Right renal pelvis (tissue), 4 donors: ENCODE results near the gene WIPI1. TPM values are rescaled to one million over a fixed set of nuclear protein-coding genes. Genes with fewer than 3 reads are reported as not detected.
"Not testable (repeated sequence)": the region's sequence is repeated elsewhere in the genome, so short reads cannot be mapped to it uniquely, and the experiment has no call there.

ENCODE experiments used
- DNase-seq, 4 donors: peaks; one replicate each; pipeline ENCODE4 v3.0.0-alpha.2; 2013; ENCODE audit warnings: low read depth in 4 of 4, low spot score in 3 of 4, missing footprints in 1 of 4
- polyA plus RNA-seq, 4 donors: library from polyadenylated mRNA; unstranded; fragments of 120-200 nt; gene quantifications; one replicate each; pipeline ENCODE4 v1.2.1, GENCODE V29; 2013; ENCODE audit not compliant: insufficient read length in 4 of 4

Gene WIPI1
- polyA plus RNA-seq, 4 donors = 21.1 to 26.4 (median 23.1) TPM

DNA sequence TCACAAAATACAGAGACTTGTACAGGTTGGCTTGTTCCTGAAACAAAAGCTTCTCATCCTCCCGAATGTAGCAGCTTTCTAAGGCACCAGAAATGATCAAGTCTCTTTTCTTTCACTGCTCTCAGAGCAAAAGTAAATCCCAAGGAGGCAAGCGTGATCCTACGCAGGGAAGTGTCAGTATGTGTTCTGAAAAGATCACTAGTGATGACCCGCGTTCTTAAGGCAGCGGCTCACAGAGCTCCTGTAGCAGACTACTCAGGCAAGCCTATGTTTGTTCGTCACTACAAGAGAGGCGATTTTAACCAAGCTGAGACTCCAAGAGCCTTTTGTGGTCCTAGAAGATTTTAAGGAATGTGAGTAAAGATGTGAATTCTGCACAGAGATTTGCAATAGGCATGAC lies 34.5 kb downstream of the WIPI1 start:
- DNase-seq = no peak

DNA sequence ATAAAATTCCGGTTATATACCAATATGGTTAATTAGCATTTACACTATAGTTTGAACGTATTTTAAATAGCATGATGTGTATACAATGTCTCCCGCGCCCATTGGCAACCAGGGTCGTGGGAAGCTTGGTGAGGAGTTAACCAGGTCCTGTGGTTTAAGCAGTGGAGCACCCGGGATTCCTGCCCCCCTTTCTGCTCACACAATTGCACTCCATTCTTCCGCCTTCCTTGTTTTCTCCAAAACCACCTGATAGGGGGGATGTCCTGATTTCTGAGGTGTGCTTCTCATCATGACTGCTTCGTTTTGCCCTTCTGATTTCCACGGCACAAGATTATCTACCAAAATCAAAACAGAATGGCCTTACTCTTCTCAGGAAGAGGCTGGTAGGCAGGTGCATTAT lies 35.8 kb downstream of the WIPI1 start:
- no peak for DNase-seq

DNA sequence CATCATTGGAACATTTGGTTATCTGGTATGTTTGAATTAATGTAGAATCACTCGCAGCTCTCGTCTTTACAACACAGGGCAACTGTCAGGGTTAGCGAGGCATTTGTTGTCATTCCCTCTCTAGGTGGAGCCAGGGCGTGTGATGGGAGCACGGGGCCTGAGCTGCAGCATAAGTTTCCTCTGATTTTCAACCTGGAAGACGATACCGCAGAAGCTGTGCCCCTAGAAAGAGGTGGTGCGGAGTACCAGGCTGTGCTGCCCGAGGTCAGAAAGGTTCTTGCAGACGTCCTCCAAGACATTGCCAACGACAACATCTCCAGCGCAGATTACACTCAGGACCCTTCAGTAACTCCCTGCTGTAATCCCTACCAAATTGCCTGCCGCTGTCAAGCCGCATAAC lies 37.2 kb downstream of the WIPI1 start:
- no peak for DNase-seq

DNA sequence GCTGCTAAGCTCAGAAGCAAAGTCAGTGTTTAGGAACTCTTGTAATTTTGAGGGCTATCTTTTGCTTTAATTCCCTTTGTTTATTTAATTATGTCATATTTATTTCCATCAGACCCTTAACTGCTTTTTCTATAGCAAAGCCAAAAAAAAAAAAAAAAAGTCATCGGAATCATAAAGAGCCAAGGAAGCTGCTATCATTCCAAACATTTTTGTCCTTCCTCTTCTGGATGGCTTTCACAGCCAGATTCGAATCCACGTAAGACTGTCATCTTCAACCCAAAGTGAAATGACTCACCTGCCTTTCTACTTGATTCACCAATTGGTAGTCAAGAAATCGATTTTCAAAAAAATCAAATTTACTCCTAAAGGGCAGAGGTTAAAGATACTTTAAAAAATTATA lies 38.4 kb downstream of the WIPI1 start:
- no peak for DNase-seq

DNA sequence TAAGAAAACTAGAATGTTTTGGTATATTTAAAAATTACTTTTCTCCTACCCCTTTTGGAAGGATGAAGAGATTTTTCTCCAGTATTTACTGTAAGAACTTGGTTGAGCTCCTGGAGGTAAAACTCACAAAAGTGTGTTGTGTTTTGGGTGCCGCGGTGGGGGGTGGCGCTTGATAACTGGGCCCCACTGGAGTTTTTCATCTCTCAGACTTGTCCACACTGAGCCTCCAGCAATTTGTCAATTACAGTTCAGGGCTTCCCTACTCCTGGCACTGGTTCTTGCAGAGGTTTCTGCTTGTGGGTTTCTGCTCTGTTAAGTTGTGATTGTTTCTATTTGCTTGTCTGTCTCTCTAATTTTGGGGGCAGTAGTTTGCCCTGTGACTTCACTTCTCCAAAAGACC lies 40.0 kb downstream of the WIPI1 start:
- DNase-seq = no peak

DNA sequence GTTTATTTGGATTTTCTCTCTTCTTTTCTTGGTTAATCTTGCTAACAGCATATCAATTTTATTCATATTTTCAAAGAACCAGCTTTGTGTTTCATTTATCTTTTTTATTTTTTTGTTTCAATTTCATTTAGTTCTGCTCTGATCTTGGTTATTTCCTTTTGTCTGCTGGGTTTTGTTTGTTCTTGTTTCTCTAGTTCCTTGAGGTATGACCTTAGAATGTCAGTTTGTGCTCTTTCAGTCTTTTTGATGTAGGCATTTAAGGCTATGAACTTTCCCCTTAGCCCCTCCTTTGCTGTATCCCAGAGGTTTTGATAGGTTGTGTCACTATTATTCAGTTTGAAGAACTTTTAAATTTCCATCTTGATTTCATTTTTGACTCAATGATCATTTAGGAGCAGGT lies 42.4 kb downstream of the WIPI1 start:
- DNase-seq = not testable (repeated sequence)

DNA sequence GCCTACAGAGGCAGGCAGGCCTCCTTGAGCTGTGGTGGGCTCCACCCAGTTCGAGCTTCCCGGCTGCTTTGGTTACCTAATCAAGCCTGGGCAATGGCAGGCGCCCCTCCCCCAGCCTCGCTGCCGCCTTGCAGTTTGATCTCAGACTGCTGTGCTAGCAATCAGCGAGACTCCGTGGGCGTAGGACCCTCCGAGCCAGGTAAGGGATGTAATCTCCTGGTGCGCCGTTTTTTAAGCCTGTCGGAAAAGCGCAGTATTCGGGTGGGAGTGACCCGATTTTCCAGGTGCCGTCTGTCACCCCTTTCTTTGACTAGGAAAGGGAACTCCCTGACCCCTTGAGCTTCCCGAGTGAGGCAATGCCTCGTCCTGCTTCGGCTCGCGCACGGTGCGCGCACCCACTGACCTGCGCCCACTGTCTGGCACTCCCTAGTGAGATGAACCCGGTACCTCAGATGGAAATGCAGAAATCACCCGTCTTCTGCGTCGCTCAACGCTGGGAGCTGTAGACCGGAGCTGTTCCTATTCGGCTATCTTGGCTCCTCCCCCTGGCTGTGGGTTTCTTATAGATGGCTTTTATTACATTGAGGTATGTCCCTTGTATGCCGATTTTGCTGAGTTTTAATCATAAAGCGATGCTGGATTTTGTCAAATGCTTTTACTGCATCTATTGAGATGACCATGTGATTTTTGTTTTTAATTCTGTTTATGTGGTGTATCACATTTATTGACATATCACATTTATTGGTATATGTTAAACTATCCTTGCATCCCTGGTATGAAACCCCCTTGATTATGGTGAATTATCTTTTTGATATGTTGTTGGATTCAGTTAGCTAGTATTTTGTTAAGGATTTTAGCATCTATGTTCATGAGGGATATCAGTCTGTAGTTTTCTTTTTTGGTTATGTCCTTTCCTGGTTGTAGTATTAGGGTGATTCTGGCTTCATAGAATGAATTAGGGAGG lies 43.4 kb downstream of the WIPI1 start:
- DNase-seq = not testable (repeated sequence)

DNA sequence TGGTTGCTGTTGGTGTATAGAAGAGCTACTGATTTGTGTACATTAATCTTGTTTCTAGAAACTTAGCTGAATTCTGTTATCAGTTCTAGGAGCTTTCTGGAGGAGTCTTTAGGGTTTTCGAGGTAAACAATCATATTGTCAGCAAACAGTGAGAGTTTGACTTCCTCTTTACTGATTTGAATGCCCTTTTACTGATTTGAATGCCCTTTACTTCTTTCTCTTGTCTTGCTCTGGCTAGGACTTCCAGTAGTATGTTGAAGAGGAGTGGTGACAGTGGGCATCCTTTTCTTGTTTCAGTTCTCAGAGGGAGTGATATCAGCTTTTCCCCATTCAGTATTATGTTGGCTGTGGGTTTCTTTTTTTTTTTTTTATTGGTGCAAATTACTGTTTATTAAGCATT lies 49.6 kb downstream of the WIPI1 start:
- not testable (repeated sequence) for DNase-seq

DNA sequence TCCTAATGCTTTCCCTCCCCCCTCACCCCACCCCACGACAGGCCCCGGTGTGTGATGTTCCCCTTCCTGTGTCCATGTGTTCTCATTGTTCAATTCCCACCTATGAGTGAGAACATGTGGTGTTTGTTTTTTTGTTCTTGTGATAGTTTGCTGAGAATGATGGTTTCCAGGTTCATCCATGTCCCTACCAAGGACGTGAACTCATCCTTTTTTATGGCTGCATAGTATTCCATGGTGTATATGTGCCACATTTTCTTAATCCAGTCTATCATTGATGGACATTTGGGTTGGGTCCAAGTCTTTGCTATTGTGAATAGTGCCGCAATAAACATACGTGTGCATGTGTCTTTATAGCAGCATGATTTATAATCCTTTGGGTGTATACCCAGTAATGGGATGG lies 53.5 kb downstream of the WIPI1 start:
- DNase-seq = not testable (repeated sequence)

DNA sequence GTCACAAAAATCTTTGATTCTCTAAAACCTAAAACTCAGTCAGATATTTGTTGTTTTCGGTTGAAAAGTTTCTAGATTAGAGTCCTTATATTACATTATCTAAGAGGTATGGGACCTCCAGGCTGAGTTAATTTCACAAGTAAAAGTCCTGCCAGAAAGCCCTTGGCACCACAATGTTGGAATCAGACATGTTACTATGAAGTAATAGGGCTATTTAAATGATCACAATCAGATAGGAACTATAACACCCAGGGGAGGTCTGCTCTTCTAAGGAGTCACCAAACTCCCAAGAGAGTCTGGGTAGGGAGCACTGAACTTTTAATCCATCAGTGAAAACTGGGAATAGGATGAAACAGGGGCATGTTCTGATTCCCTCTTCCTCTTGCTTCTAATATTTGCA lies 54.2 kb downstream of the WIPI1 start:
- no peak for DNase-seq

DNA sequence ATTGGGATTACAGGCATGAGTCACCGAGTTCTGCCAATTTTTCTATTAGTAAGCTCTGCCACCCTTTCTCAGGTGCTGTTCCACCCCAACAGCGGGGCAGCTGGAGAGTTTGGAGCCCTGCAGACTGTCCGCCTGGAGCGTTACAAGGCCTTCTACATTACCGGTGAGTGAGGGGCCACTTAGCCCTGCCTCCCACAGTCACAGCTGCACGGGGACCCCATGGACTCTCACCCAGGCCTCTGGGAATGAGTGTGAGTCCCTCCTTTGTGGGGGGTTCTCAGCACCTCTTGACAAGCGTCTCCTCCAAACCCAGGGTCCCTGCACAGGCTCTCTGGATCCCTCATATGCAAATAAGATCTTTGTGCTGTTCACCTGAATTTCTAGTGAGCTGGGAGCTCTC lies 56.0 kb downstream of the WIPI1 start:
- no peak for DNase-seq

DNA sequence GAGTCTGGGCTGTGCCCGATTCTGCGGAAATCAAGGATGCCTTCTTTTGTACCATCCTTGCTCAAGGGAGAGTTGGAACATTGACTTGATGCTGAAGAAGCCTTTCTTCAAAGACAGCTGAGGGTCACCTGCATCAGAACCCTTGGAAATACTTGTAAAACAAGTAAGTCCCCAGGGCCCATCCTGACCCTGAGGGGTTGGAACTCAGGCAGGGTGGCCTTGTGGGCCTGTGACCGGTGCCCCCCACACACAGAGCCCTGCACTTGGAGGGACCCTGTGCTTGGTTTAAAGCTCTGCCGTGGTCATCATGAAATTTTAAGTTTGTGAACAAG lies 56.9 kb downstream of the WIPI1 start:
- DNase-seq = no peak

DNA sequence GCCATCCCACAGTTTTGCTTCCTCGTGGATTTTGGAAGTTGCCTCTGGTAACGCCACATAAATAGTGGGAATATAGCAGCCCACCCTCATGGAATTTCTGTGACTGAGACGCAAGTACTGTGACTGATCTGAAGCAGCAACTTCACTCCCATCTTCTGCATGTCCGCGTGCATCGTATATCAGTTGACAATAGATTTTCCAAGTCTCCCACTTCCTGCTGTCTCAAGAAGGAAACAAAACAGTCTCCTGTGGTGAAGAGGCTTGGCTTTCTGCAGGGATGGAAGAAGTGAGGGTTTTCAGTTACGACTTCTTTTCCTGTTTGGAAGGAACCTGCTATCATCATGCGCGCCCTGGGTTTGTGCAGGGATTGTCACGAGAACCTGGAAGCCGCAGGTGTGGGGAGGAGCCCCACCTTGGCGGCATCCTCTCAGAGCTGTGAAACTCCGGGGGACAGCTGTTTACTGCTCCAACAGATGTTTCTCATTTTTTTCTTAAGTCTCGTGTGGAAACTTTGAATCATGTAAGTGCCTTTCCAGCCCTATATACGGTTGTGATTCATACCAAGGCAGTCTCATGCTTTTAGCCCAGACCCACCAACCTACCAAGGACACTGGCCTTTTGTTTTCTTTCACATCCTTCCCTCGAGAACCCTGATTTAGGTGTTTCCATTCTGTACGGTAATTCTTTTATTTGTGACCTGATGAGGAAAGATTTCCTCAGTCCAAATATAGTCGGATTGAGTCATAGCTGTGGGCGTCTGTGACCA lies 57.5 kb downstream of the WIPI1 start:
- DNase-seq = no peak

DNA sequence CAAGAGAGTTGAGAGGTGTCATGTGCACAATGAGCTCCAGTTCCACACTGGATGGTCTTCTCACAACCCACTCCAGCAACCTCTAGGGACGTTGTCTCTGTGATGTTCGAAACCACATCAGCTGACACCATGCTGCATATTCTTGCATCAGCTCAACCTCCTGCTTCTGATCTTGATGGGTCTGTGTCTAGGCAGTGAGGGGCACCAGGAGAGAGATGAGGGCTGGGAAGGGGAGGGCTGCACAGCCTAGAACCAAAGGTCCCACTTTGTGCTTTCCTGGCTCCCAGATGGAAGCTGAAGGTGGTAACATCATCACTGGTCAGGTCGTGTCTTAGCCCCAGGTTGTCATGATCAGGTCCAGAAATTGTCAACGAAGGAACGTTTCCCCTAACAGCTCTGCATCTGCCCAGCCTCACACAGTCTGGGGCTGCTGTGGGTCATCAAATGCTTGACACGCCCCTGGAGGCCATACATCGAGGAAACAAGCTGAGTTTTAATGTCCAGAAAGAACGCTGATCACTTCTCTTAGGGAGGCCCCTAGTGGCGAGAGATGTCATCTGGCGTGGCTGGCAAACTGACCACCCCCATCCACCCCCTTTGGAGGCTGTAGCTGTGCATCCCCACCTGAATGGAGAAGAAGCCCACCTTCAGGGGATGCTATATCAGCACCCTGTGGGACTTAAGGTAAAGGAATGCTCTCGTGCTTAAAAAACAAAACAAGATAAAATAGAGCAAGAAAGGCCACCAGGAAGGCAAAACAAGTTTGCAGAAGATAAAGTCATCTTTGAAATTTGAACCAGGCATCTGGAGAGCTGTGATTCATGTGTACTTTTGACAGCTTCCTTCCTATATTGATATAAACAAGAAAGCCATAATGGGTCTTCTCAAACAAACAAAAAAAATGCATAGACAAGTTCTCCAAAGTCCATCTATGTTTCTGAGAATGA lies 58.3 kb downstream of the WIPI1 start:
- DNase-seq = peak in 1 of 4 donors; percentile 45

DNA sequence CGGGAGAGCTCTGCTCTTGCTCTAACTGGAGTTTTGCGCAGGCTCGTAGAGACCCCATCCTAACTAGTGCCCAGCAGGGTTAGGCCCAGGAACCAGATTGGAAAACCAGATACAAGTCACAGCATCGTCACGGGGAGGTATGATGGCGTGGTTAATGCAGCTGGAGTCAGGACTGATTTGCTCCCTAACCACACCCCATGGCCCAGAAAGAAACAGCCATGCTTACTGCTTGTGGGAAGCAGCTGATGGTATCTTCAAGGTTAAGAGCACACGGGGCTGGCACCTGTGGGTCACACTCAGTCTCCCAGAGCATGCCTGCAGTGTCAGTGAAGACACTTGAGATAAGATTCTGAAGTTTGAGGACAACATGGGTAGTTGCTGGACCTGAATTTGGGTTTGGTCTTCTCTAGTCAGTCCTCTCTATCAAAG lies 60.2 kb downstream of the WIPI1 start:
- no peak for DNase-seq

DNA sequence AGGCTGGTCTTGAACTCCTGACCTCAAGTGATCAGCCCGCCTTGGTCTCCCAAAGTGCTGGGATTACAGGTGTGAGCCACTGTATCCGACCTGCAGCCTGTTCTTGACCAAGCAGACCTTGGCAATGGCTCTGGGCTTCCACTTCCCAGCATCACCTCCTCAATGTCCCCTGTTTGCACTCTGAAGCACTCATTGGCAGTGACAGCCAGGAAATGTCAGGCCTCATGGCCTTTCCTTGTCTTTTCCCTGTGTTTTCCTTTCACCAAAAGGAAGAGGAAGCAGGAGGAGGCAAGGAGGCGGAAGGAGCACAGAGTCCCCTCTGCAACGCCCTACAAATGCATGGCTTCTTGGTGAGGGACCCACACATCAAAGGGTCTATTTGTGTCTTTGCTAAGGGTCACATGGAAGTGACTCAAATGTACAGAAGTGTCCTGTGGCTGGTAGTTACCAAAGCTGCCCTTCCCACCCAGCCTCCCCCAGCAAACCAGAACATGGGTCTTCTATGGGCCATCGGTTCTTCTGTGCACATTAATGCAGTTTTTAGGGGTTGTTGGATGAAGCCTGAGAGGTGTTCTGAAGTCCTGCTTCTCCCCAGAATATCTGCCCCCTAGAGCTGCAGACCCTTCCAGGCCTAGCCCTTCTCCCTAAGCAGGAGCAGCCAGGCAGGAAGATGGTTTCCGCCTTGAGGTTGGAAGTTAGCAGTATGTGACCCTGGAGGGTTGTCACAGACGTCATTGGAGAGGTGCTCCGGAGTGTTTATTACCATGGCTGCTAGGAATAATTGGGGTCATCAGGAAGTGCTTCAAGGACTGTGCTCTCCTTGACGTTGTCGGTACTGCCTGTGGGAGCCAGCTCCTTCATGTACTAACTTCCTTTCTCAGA lies 60.8 kb downstream of the WIPI1 start:
- no peak for DNase-seq

DNA sequence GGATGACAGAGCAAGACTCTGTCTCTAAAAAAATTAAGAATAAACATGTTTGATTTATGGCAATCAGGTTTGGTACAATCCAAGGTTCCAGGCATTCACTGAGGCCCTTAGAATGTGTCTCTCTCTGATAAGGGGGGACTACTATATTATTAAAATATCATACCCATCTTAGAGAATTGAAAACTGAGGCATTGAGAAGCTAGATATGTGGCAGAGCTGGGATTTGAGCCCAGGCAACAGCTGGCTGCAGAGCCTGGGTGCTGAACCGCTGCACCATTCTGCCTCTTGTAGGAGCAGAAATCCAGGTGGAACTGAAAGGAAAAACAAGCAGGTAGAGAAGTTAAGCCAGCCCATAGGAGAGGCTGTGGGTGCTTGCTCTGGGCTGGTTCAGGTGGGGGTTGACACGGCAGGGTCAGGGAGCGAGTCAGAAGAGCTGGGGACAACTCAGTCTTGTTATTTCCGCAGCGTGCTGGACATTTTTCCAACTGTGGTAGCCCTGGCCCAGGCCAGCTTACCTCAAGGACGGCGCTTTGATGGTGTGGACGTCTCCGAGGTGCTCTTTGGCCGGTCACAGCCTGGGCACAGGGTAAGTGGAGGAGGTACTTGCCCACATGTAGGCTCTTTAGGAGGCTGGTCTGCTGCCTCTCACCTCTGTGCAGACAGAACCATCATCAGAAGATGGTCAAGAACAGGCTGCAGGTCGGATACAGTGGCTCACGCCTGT lies 62.5 kb downstream of the WIPI1 start:
- DNase-seq = no peak

DNA sequence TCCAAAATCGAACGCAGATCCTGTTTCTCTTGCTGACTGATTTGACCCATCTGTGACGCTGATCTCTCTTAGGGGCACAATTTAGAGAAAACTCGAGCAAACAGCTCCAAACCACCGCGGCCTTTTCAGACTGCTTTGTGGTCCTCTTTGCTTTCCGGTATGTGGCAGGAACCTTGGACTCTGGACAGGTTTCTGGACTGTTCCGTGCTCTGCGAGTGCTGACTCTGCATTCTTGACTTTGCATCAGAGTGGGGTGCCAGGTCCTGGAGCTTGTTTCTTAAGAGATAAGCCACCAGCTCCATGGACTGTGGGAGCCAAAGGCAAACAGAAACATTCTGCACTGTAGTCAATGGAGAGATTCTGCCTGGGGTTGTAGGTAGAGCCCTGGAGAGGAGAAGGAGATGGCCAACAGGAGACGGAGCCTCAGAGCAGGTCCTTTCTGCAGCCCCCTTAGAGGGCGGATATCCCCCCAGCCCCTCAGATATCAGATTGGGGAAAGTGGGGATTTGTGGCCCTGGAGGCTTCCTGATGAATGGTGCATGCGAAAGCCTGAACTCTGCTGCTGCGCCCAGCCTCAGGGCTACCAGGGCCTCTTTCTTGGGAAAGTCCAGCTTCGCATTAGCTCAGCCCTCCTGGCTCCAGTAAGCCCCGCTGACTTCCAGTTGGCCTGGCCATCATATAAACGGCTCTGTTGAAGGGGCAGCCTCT lies 65.6 kb downstream of the WIPI1 start:
- no peak for DNase-seq
